ENCODE data around the gene CERS4. TPM values are rescaled to one million over a fixed set of nuclear protein-coding genes. Genes with fewer than 3 reads are reported as not detected.

Gene CERS4
- total RNA-seq, 1 experiment from 2014 or later: 66.9 TPM

DNA sequence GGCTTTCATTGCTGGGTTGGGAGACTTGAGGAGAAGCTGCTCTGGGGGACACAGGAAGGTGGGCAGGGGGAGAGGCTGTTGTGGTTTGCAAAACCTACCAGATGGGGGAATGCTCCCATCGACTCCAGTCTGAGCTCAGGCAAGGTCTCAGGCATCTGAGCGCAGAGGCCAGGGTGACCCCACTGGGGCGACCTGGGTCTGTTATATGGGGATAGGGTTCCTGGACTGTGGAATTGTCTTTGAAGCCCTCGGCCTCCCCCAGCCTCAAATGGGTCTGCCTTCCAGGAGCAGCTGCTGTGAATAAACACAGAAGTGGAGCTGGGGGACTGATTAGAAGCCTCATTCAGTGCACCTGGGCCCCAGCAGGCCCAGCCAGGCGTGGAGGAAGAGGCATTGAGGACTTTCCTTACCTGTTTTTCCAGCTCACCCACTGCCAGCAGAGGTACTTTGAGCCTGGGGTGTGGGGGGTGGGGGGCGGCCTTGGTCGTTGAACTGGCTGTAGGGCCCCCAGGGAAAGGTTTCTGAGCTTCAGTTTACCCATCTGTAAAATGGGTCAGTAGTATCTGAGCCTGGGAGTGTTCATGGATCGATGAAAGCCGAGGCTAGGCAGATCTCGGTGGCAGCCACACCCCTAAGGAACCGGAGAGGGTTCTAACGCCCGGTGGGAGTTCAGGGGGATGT lies 1.4 kb downstream of the CERS4 start:
- Mint-ChIP-seq H3K27ac (ENCODE audit: unreplicated experiment) (peak overlapping the region; percentile 86), H3K4me1 (ENCODE audit: low read depth, unreplicated experiment) (peaks cover 35% of the 10 kb centered on the region)
- CTCF ChIA-PET: interaction anchor here (1.2 kb wide), 1 partner anchor 52 kb away, joined by 3 read pairs; no protein-coding TSS in a partner anchor

GRCh38 chr19:8212212-8212611 lies 3.0 kb downstream of the CERS4 start:
- no peaks in the 10 kb centered on the region for H3K9me3 ChIP-seq
- BruUV-seq (replicated peaks): no TSS peak
- no peak for DNase-seq
- no peak overlapping the region for H3K4me3 ChIP-seq (ENCODE audit: low read depth, low read length)
- no peak for TF ChIP-seq CTCF (IDR thresholded peaks at IDR 0.05; ENCODE audit: insufficient read depth in 1 of 2, low read depth in 1 of 2, low read length in 1 of 2, severe bottlenecking in 1 of 2, unreplicated experiment in 1 of 2)
- no peaks in the 10 kb centered on the region for H3K27me3 ChIP-seq (replicated peaks; ENCODE audit: control insufficient read depth, insufficient read depth, low read length)
- no peaks in the 10 kb centered on the region for H3K36me3 ChIP-seq (ENCODE audit: control insufficient read depth, insufficient read depth, low read length)
- ChIA-PET CTCF (no interaction called here), POLR2A (no interaction called here)
- Mint-ChIP-seq H3K4me3 (ENCODE audit: unreplicated experiment) (no peak overlapping the region), H3K27me3 (ENCODE audit: insufficient read depth, unreplicated experiment) (no peaks in the 10 kb centered on the region), H3K27ac (ENCODE audit: unreplicated experiment) (no peak overlapping the region), H3K36me3 (ENCODE audit: insufficient read depth, unreplicated experiment) (peaks cover 26% of the 10 kb centered on the region), H3K9me3 (ENCODE audit: unreplicated experiment) (no peaks in the 10 kb centered on the region), H3K4me1 (ENCODE audit: low read depth, unreplicated experiment) (peaks cover 23% of the 10 kb centered on the region)
- intact Hi-C loops (cut with micrococcal nuclease; ENCODE audit: unreplicated experiment): no loop called here
- peaks cover 21% of the 10 kb centered on the region for H3K4me1 ChIP-seq

More for the DNA sequence above, 1.4 kb downstream of the CERS4 start:
- H3K4me1 ChIP-seq: peaks cover 34% of the 10 kb centered on the region
- H3K9me3 ChIP-seq: no peaks in the 10 kb centered on the region
- Mint-ChIP-seq H3K4me3 (ENCODE audit: unreplicated experiment) (peak overlapping the region; percentile 93), H3K27me3 (ENCODE audit: insufficient read depth, unreplicated experiment) (no peaks in the 10 kb centered on the region), H3K9me3 (ENCODE audit: unreplicated experiment) (no peaks in the 10 kb centered on the region), H3K36me3 (ENCODE audit: insufficient read depth, unreplicated experiment) (peaks cover 26% of the 10 kb centered on the region)
- H3K36me3 ChIP-seq (ENCODE audit: control insufficient read depth, insufficient read depth, low read length): no peaks in the 10 kb centered on the region
- TSS peak; percentile 45 for BruUV-seq (replicated peaks)
- intact Hi-C loops (cut with micrococcal nuclease; ENCODE audit: unreplicated experiment): no loop called here
- DNase-seq: peak; percentile 27 to 50
- H3K4me3 ChIP-seq (ENCODE audit: low read depth, low read length): peak overlapping the region; percentile 89
- H3K27me3 ChIP-seq (replicated peaks; ENCODE audit: control insufficient read depth, insufficient read depth, low read length): no peaks in the 10 kb centered on the region
- POLR2A ChIA-PET: interaction anchor here (0.6 to 1.3 kb wide), 2 partner anchors 267 to 290 kb away, joined by 4 to 12 read pairs; partner anchors contain the start of genes SNAPC2 and TIMM44
- no peak for TF ChIP-seq CTCF (IDR thresholded peaks at IDR 0.05; ENCODE audit: insufficient read depth in 1 of 2, low read depth in 1 of 2, low read length in 1 of 2, severe bottlenecking in 1 of 2, unreplicated experiment in 1 of 2)

GRCh38 chr19:8212916-8213315 lies 3.7 kb downstream of the CERS4 start:
- Histone ChIP-seq H3K4me1 (peaks cover 21% of the 10 kb centered on the region), H3K27me3 (replicated peaks; ENCODE audit: control insufficient read depth, insufficient read depth, low read length) (no peaks in the 10 kb centered on the region), H3K9me3 (no peaks in the 10 kb centered on the region), H3K36me3 (ENCODE audit: control insufficient read depth, insufficient read depth, low read length) (no peaks in the 10 kb centered on the region), H3K4me3 (ENCODE audit: low read depth, low read length) (no peak overlapping the region)
- no peak for DNase-seq
- peaks cover 19% of the 10 kb centered on the region for H3K4me1 Mint-ChIP-seq (ENCODE audit: low read depth, unreplicated experiment)
- H3K4me3 Mint-ChIP-seq (ENCODE audit: unreplicated experiment): no peak overlapping the region
- intact Hi-C loops (cut with micrococcal nuclease; ENCODE audit: unreplicated experiment): no loop called here
- POLR2A ChIA-PET: no interaction called here
- no peaks in the 10 kb centered on the region for H3K27me3 Mint-ChIP-seq (ENCODE audit: insufficient read depth, unreplicated experiment)
- H3K36me3 Mint-ChIP-seq (ENCODE audit: insufficient read depth, unreplicated experiment): peaks cover 26% of the 10 kb centered on the region
- CTCF ChIA-PET: no interaction called here
- TF ChIP-seq CTCF (IDR thresholded peaks at IDR 0.05; ENCODE audit: insufficient read depth in 1 of 2, low read depth in 1 of 2, low read length in 1 of 2, severe bottlenecking in 1 of 2, unreplicated experiment in 1 of 2): no peak
- H3K27ac Mint-ChIP-seq (ENCODE audit: unreplicated experiment): no peak overlapping the region
- no TSS peak for BruUV-seq (replicated peaks)
- no peaks in the 10 kb centered on the region for H3K9me3 Mint-ChIP-seq (ENCODE audit: unreplicated experiment)

Measured in Caco-2 (cell line).